ENCODE results near the gene CFTR. TPM values are rescaled to one million over a fixed set of nuclear protein-coding genes. Genes with fewer than 3 reads are reported as not detected.

The CFTR gene
- total and polyA plus RNA-seq, 2 of the 4 experiments (the other 2 are of a cell fraction) = 0.18 to 0.21 TPM

DNA sequence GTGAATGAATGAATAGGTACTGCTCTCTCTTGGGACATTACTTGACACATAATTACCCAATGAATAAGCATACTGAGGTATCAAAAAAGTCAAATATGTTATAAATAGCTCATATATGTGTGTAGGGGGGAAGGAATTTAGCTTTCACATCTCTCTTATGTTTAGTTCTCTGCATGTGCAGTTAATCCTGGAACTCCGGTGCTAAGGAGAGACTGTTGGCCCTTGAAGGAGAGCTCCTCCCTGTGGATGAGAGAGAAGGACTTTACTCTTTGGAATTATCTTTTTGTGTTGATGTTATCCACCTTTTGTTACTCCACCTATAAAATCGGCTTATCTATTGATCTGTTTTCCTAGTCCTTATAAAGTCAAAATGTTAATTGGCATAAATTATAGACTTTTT lies 1.2 kb downstream of the CFTR start:
- Histone ChIP-seq H3K4me3 (ENCODE audit: insufficient read depth, low read depth, low read length) (no peak overlapping the region), H3K9me3 (ENCODE audit: control insufficient read depth, insufficient read depth, low read length) (no peaks in the 10 kb centered on the region), H4K20me1 (ENCODE audit: insufficient read depth, low read length) (no peaks in the 10 kb centered on the region), H3K14ac (replicated peaks; ENCODE audit: low read depth, low read length) (no peak overlapping the region), H2AFZ (replicated peaks; ENCODE audit: low read length, poor library complexity) (no peak overlapping the region), H3K23ac (ENCODE audit: low read depth, low read length) (no peak overlapping the region), H3K4me2 (ENCODE audit: low read depth, low read length) (no peak overlapping the region), H2BK5ac (ENCODE audit: low read depth, low read length, poor library complexity, severe bottlenecking) (no peak overlapping the region), H3K4ac (ENCODE audit: low read depth, low read length) (no peak overlapping the region), H3K27me3 (ENCODE audit: control insufficient read depth, insufficient read depth, low read length) (peaks cover 12% of the 10 kb centered on the region), H2BK15ac (ENCODE audit: low read depth, low read length) (no peak overlapping the region), H3K4me1 (ENCODE audit: control insufficient read depth, insufficient read depth, low read length) (no peaks in the 10 kb centered on the region), H3K9me1 (ENCODE audit: insufficient read depth, low read length) (no peaks in the 10 kb centered on the region), H3K79me1 (ENCODE audit: low read depth in 1 of 2, low read length in 2 of 2) (no peaks in the 10 kb centered on the region), H2BK120ac (ENCODE audit: low read depth, low read length) (no peak overlapping the region), H3K56ac (ENCODE audit: extremely low read depth, insufficient read depth, low read length) (no peak overlapping the region), H4K5ac (ENCODE audit: low read depth, low read length) (no peak overlapping the region), H3K18ac (ENCODE audit: low read depth, low read length) (no peak overlapping the region), H4K91ac (ENCODE audit: insufficient read depth, low read depth, low read length) (no peak overlapping the region), H3K27ac (ENCODE audit: insufficient read depth, low read length) (no peak overlapping the region), H2AK9ac (replicated peaks; ENCODE audit: low read depth, low read length, poor library complexity) (no peak overlapping the region), H3K9ac (ENCODE audit: low read depth, low read length) (no peak overlapping the region), H4K8ac (ENCODE audit: low read depth in 2 of 2, low read length in 2 of 2) (no peak overlapping the region), H2AK5ac (ENCODE audit: low read depth, low read length) (no peak overlapping the region), H2BK20ac (ENCODE audit: low read depth, low read length) (no peak overlapping the region), H3K36me3 (ENCODE audit: control insufficient read depth, insufficient read depth, low read length) (no peaks in the 10 kb centered on the region)
- BruUV-seq (replicated peaks) = no TSS peak
- no CpG with 5 or more reads among the region's 2 CpGs for WGBS, 2 experiments (ENCODE audit: extremely low coverage in 2 of 2, insufficient read length in 1 of 2)
- in situ Hi-C loops (cut with MboI; ENCODE audit: low sequenced_read_pairs) (no loop called here), dilution Hi-C loops (cut with HindIII; ENCODE audit: low sequenced_read_pairs, unreplicated experiment) (no loop called here), intact Hi-C loops (cut with micrococcal nuclease) (no loop called here)
- ChIA-PET CTCF (interaction anchor here (1.5 kb wide), 1 partner anchor 22 kb away, joined by 3 read pairs; no protein-coding TSS in a partner anchor), POLR2A (ENCODE audit: unreplicated experiment) (no interaction called here)
- TF ChIP-seq, protein P1, sequence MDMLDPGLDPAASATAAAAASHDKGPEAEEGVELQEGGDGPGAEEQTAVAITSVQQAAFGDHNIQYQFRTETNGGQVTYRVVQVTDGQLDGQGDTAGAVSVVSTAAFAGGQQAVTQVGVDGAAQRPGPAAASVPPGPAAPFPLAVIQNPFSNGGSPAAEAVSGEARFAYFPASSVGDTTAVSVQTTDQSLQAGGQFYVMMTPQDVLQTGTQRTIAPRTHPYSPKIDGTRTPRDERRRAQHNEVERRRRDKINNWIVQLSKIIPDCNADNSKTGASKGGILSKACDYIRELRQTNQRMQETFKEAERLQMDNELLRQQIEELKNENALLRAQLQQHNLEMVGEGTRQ (IDR thresholded peaks at IDR 0.05; ENCODE audit: low read depth, low read length) = no peak
- TF ChIP-seq CHD1 (IDR thresholded peaks at IDR 0.05; ENCODE audit: low read depth, low read length) (no peak), RCOR1 (IDR thresholded peaks at IDR 0.05; ENCODE audit: insufficient replicate concordance, low read length) (no peak), RAD21 (IDR thresholded peaks at IDR 0.05; ENCODE audit: low read length) (no peak), MAFK (IDR thresholded peaks at IDR 0.05; ENCODE audit: low read depth, low read length) (no peak), FOS (IDR thresholded peaks at IDR 0.05; ENCODE audit: low read depth, low read length) (no peak), SMC3 (IDR thresholded peaks at IDR 0.05; ENCODE audit: low read depth, low read length) (no peak), NFE2L2 (IDR thresholded peaks at IDR 0.05; ENCODE audit: low read depth, low read length) (no peak), POLR2A (IDR thresholded peaks at IDR 0.05; ENCODE audit: low read depth, low read length) (no peak), MAZ (IDR thresholded peaks at IDR 0.05; ENCODE audit: borderline replicate concordance, low read depth, low read length) (no peak), CEBPB (IDR thresholded peaks at IDR 0.05; ENCODE audit: low read depth, low read length) (no peak), RFX5 (IDR thresholded peaks at IDR 0.05; ENCODE audit: low read depth, low read length) (no peak), MXI1 (IDR thresholded peaks at IDR 0.05; ENCODE audit: borderline replicate concordance, low read depth, low read length) (no peak), BHLHE40 (IDR thresholded peaks at IDR 0.05; ENCODE audit: low read depth, low read length) (no peak)
- TF ChIP-seq, protein P2, sequence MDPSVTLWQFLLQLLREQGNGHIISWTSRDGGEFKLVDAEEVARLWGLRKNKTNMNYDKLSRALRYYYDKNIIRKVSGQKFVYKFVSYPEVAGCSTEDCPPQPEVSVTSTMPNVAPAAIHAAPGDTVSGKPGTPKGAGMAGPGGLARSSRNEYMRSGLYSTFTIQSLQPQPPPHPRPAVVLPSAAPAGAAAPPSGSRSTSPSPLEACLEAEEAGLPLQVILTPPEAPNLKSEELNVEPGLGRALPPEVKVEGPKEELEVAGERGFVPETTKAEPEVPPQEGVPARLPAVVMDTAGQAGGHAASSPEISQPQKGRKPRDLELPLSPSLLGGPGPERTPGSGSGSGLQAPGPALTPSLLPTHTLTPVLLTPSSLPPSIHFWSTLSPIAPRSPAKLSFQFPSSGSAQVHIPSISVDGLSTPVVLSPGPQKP (IDR thresholded peaks at IDR 0.05; ENCODE audit: borderline replicate concordance, low read depth, low read length) = no peak
- ATAC-seq (ENCODE audit: low read depth) (no peak), DNase-seq (no peak)
